Measurements from ENCODE around the gene TBC1D9. TPM values are rescaled to one million over a fixed set of nuclear protein-coding genes. Genes with fewer than 3 reads are reported as not detected.

The TBC1D9 gene
- polyA plus RNA-seq, 3 donors = 13.6 to 33.5 (median 21.0) TPM

GRCh38 chr4:140724760-140725159 lies 31.4 kb downstream of the TBC1D9 start:
- no peak overlapping the region for H3K9ac ChIP-seq (ENCODE audit: insufficient read depth, low read length, poor library complexity, severe bottlenecking)
- no peak overlapping the region for H3K4me2 ChIP-seq (replicated peaks; ENCODE audit: extremely low read depth, low read length, poor library complexity, severe bottlenecking)
- Mint-ChIP-seq H3K9me3 (peaks cover 0 to 2% (median 0%) of the 10 kb centered on the region in 7 donors), H3K4me3 (no peak overlapping the region), H3K27ac (no peak overlapping the region), H3K27me3 (ENCODE audit: low read depth in 3 of 3) (peaks cover 0 to 2% (median 0%) of the 10 kb centered on the region in 3 donors), H3K36me3 (peaks cover 8 to 14% of the 10 kb centered on the region in 2 donors), H3K4me1 (peaks cover 65% of the 10 kb centered on the region)
- H3K27ac ChIP-seq (ENCODE audit: low read depth in 1 of 2, low read length in 2 of 2) = no peak overlapping the region
- no peak overlapping the region for H3K4me3 ChIP-seq (replicated peaks in 1 of 3; ENCODE audit: low read depth in 2 of 3, low read length in 3 of 3)
- peaks cover 24% of the 10 kb centered on the region for H4K20me1 ChIP-seq (ENCODE audit: insufficient read depth, low read length)
- peaks cover 41% of the 10 kb centered on the region for H3K79me2 ChIP-seq (ENCODE audit: insufficient read depth, low read length)
- TF ChIP-seq CTCF (IDR thresholded peaks at IDR 0.05) = no peak
- peak in 2 of 3 donors; percentile 40 to 84 for DNase-seq
- intact Hi-C loops (cut with micrococcal nuclease) = no loop called here
- H3K9me3 ChIP-seq (replicated peaks in 1 of 2; ENCODE audit: control insufficient read depth in 1 of 2, insufficient read depth in 1 of 2, low read length in 2 of 2) = no peaks in the 10 kb centered on the region
- H3K27me3 ChIP-seq (ENCODE audit: control insufficient read depth in 2 of 2, insufficient read depth in 2 of 2, low read length in 2 of 2) = no peaks in the 10 kb centered on the region
- WGBS (ENCODE audit: insufficient coverage) = no CpG with 5 or more reads among the region's 5 CpGs
- H2AFZ ChIP-seq (ENCODE audit: insufficient read depth, low read depth, low read length, poor library complexity, severe bottlenecking) = no peak overlapping the region
- H3K4me1 ChIP-seq (ENCODE audit: control insufficient read depth in 1 of 2, insufficient read depth in 2 of 2, low read length in 2 of 2) = peaks cover 49 to 66% of the 10 kb centered on the region in 2 donors
- H3K36me3 ChIP-seq (replicated peaks in 1 of 2; ENCODE audit: control insufficient read depth in 1 of 2, insufficient read depth in 2 of 2, low read length in 2 of 2) = no peaks in the 10 kb centered on the region

- H3K27me3 Mint-ChIP-seq (ENCODE audit: low read depth in 3 of 3) = no peaks in the 10 kb centered on the region
- intact Hi-C loops (cut with micrococcal nuclease) = loop anchor here in 1 of 2 donors (2.0 kb wide), 1 partner anchor 70 kb away; no protein-coding TSS in a partner anchor
- Histone ChIP-seq H3K36me3 (replicated peaks in 1 of 2; ENCODE audit: control insufficient read depth in 1 of 2, insufficient read depth in 2 of 2, low read length in 2 of 2) (peaks cover 0 to 6% of the 10 kb centered on the region in 2 donors), H3K27ac (ENCODE audit: low read depth in 1 of 2, low read length in 2 of 2) (peak overlapping the region; percentile 93 to 97), H3K27me3 (ENCODE audit: control insufficient read depth in 2 of 2, insufficient read depth in 2 of 2, low read length in 2 of 2) (no peaks in the 10 kb centered on the region), H4K20me1 (ENCODE audit: insufficient read depth, low read length) (peaks cover 13% of the 10 kb centered on the region), H3K4me1 (ENCODE audit: control insufficient read depth in 1 of 2, insufficient read depth in 2 of 2, low read length in 2 of 2) (peaks cover 55 to 73% of the 10 kb centered on the region in 2 donors), H3K9ac (ENCODE audit: insufficient read depth, low read length, poor library complexity, severe bottlenecking) (peak overlapping the region; percentile 75), H2AFZ (ENCODE audit: insufficient read depth, low read depth, low read length, poor library complexity, severe bottlenecking) (peak overlapping the region; percentile 82), H3K79me2 (ENCODE audit: insufficient read depth, low read length) (peaks cover 50% of the 10 kb centered on the region), H3K4me2 (replicated peaks; ENCODE audit: extremely low read depth, low read length, poor library complexity, severe bottlenecking) (peak overlapping the region; percentile 77), H3K9me3 (replicated peaks in 1 of 2; ENCODE audit: control insufficient read depth in 1 of 2, insufficient read depth in 1 of 2, low read length in 2 of 2) (no peaks in the 10 kb centered on the region), H3K4me3 (replicated peaks in 1 of 3; ENCODE audit: low read depth in 2 of 3, low read length in 3 of 3) (peak overlapping the region; percentile 9 to 69 (median 23))
- TF ChIP-seq CTCF (IDR thresholded peaks at IDR 0.05) = no peak
- 11% methylated on average over 4 of the region's 9 CpGs for WGBS (ENCODE audit: insufficient coverage)
- peaks cover 9 to 23% of the 10 kb centered on the region in 2 donors for H3K36me3 Mint-ChIP-seq
- H3K4me3 Mint-ChIP-seq = peak overlapping the region; percentile 70 to 86
- H3K27ac Mint-ChIP-seq = peak overlapping the region; percentile 95 to 99 (median 97)
- peaks cover 0 to 2% (median 0%) of the 10 kb centered on the region in 7 donors for H3K9me3 Mint-ChIP-seq
- peaks cover 70% of the 10 kb centered on the region for H3K4me1 Mint-ChIP-seq
- peak in 2 of 3 donors; percentile 27 to 42 for DNase-seq
Observed at GRCh38 chr4:140720387-140721304, 35.5 kb downstream of the TBC1D9 start.

Measured in CD14-positive monocyte (primary cell).